ENCODE results near the gene NAA38. TPM values are rescaled to one million over a fixed set of nuclear protein-coding genes. Genes with fewer than 3 reads are reported as not detected.
A peak's percentile ranks its signal among the peaks of the same experiment; 100 is the strongest.

Gene NAA38
- total and polyA plus RNA-seq, 2 experiments from 2014 or later: 17.1 to 74.8 TPM

DNA sequence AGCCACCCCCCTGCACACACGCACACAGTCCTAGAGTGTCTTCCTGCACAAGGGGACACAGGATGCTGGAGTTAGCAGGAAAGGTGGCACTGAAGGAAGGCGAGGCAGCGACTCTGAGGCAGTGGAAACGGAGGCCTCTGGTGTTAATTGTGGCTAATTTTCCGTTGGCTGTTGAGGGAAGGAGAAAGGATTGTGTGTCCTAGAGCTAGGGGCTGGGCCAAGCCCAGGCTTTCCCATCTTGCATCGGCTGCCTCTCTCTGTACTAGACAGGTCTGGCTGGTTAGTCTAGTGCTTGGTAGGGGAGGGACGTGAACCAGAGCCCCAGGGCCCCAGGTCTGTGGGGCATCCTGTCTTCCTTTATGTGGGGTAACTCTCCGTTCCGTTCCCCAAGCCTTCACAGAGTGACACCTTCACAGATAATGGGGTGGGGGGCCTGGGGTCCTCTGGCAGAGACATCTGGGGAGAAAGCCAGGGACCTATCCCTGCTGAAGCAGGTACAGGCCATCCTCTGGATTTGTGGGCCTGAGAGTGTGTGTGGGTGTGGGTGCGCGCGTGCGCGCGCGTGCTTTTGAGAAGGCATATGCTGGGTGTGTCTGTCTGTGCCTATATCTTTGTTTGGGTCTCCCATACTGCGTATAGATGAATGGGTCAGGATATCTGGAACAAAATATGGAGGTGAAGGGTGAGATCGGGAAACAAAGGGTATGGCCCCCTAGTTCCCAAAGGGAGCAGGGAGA, 31.0 kb upstream of the NAA38 start, which contains the start of gene CHD3:
Gene CHD3, plus strand, starts transcription at position 606 of the 737 bp plus-strand sequence. CDS start 212 bp downstream, outside the sequence.
- H3K4me1 ChIP-seq (ENCODE audit: insufficient read depth): peaks cover 38% of the 10 kb centered on the region
- no peak within 1 kb of the TSS for H3K27ac ChIP-seq (ENCODE audit: low read depth)
- no peaks in the 10 kb centered on the region for H3K79me2 ChIP-seq (replicated peaks; ENCODE audit: insufficient read depth)
- peaks cover 3% of the 10 kb centered on the region; the same call in 2 of the 3 replicates for H3K4me1 Mint-ChIP-seq
- DNase-seq (ENCODE audit: low spot score) (peak; percentile 23), ATAC-seq (peak; percentile 8)
- H3K27me3 Mint-ChIP-seq (ENCODE audit: insufficient read depth, low read depth, poor library complexity): peaks cover 9% of the 10 kb centered on the region
- H3F3A ChIP-seq (replicated peaks; ENCODE audit: low read depth): peaks cover 8% of the 10 kb centered on the region
- no peaks in the 10 kb centered on the region; the same call in 2 of the 3 replicates for H3K9me3 Mint-ChIP-seq
- no peak for TF ChIP-seq ZNF114 (CRISPR knock-in tag; IDR thresholded peaks at IDR 0.05)
- TF ChIP-seq, protein P1, sequence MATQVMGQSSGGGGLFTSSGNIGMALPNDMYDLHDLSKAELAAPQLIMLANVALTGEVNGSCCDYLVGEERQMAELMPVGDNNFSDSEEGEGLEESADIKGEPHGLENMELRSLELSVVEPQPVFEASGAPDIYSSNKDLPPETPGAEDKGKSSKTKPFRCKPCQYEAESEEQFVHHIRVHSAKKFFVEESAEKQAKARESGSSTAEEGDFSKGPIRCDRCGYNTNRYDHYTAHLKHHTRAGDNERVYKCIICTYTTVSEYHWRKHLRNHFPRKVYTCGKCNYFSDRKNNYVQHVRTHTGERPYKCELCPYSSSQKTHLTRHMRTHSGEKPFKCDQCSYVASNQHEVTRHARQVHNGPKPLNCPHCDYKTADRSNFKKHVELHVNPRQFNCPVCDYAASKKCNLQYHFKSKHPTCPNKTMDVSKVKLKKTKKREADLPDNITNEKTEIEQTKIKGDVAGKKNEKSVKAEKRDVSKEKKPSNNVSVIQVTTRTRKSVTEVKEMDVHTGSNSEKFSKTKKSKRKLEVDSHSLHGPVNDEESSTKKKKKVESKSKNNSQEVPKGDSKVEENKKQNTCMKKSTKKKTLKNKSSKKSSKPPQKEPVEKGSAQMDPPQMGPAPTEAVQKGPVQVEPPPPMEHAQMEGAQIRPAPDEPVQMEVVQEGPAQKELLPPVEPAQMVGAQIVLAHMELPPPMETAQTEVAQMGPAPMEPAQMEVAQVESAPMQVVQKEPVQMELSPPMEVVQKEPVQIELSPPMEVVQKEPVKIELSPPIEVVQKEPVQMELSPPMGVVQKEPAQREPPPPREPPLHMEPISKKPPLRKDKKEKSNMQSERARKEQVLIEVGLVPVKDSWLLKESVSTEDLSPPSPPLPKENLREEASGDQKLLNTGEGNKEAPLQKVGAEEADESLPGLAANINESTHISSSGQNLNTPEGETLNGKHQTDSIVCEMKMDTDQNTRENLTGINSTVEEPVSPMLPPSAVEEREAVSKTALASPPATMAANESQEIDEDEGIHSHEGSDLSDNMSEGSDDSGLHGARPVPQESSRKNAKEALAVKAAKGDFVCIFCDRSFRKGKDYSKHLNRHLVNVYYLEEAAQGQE (IDR thresholded peaks at IDR 0.05; ENCODE audit: unreplicated experiment): no peak
- TF ChIP-seq ZNF331 (CRISPR knock-in tag; IDR thresholded peaks at IDR 0.05; ENCODE audit: low read depth): no peak
- no peak for TF ChIP-seq NANOG (IDR thresholded peaks at IDR 0.05; ENCODE audit: borderline replicate concordance)
- TF ChIP-seq EZH2 (IDR thresholded peaks at IDR 0.05; ENCODE audit: low read depth, unreplicated experiment): no peak
- TF ChIP-seq EZH2phosphoT487 (IDR thresholded peaks at IDR 0.05; ENCODE audit: unreplicated experiment): no peak
- no peak for TF ChIP-seq STAT1 (IDR thresholded peaks at IDR 0.05; ENCODE audit: unreplicated experiment)
- TF ChIP-seq, protein P2, sequence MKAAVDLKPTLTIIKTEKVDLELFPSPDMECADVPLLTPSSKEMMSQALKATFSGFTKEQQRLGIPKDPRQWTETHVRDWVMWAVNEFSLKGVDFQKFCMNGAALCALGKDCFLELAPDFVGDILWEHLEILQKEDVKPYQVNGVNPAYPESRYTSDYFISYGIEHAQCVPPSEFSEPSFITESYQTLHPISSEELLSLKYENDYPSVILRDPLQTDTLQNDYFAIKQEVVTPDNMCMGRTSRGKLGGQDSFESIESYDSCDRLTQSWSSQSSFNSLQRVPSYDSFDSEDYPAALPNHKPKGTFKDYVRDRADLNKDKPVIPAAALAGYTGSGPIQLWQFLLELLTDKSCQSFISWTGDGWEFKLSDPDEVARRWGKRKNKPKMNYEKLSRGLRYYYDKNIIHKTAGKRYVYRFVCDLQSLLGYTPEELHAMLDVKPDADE (IDR thresholded peaks at IDR 0.05): no peak
- TF ChIP-seq ZNF462 (CRISPR knock-in tag; IDR thresholded peaks at IDR 0.05): no peak
- TF ChIP-seq, protein P3, sequence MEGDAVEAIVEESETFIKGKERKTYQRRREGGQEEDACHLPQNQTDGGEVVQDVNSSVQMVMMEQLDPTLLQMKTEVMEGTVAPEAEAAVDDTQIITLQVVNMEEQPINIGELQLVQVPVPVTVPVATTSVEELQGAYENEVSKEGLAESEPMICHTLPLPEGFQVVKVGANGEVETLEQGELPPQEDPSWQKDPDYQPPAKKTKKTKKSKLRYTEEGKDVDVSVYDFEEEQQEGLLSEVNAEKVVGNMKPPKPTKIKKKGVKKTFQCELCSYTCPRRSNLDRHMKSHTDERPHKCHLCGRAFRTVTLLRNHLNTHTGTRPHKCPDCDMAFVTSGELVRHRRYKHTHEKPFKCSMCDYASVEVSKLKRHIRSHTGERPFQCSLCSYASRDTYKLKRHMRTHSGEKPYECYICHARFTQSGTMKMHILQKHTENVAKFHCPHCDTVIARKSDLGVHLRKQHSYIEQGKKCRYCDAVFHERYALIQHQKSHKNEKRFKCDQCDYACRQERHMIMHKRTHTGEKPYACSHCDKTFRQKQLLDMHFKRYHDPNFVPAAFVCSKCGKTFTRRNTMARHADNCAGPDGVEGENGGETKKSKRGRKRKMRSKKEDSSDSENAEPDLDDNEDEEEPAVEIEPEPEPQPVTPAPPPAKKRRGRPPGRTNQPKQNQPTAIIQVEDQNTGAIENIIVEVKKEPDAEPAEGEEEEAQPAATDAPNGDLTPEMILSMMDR (conservative IDR thresholded peaks at IDR 0.05; ENCODE audit: low read depth in 2 of 2): no peak
- no peak for TF ChIP-seq CREB1 (CRISPR knock-in tag; IDR thresholded peaks at IDR 0.05; ENCODE audit: low read depth)
- TF ChIP-seq POLR2AphosphoS5 (IDR thresholded peaks at IDR 0.05; ENCODE audit: low read depth): no peak
- no peak for TF ChIP-seq JUNB (IDR thresholded peaks at IDR 0.05; ENCODE audit: unreplicated experiment)
- no peaks in the 10 kb centered on the region; the same call in 2 of the 3 replicates for H3K36me3 Mint-ChIP-seq (ENCODE audit: low read depth)
- H3K4me3 Mint-ChIP-seq: no peak within 1 kb of the TSS; the same call in 2 of the 3 replicates
- 0 out of 2 replicates have a peak, but pooled peaks cover 3% of the 10 kb centered on the region for H3K36me3 ChIP-seq (ENCODE audit: insufficient read depth)
- H3K27ac Mint-ChIP-seq: no peak within 1 kb of the TSS
- peaks cover 46% of the 10 kb centered on the region for H3K27me3 ChIP-seq (ENCODE audit: insufficient read depth)
- peak within 1 kb of the TSS; percentile 88 for H3K4me2 ChIP-seq
- H3K9me2 ChIP-seq (ENCODE audit: insufficient read depth): no peaks in the 10 kb centered on the region
- H2AFZ ChIP-seq: peak within 1 kb of the TSS; percentile 99
- peak within 1 kb of the TSS; percentile 65 for H3K4me3 ChIP-seq
- H4K20me1 ChIP-seq (replicated peaks; ENCODE audit: insufficient read depth): no peaks in the 10 kb centered on the region
